H1 (cell line): Measurements from ENCODE around the gene CACNG5. TPM values are rescaled to one million over a fixed set of nuclear protein-coding genes. Genes with fewer than 3 reads are reported as not detected.

Experiments
- CTCF ChIA-PET: fragments of 300-600 bp; sonication (Branson Sonifier 250); formaldehyde crosslinking; loops from one replicate; lab custom pipeline; 2021; ENCODE audit not compliant: partially characterized antibody; lab: Charles Lee
- POLR2A ChIA-PET: fragments of 300-600 bp; sonication (Branson Sonifier 250); formaldehyde crosslinking; loops from one replicate; lab custom pipeline; 2021; ENCODE audit warnings: inconsistent platforms; ENCODE audit not compliant: partially characterized antibody; lab: Charles Lee
- DNase-seq, 2 experiments: peaks; one replicate each; pipeline versions ENCODE4 v3.0.0 to v3.0.0-alpha.2; 2010 to 2022; ENCODE audit warnings: low spot score in 2 of 2, low read depth in 1 of 2, mixed read lengths in 1 of 2
- FAIRE-seq: peaks from 2 replicates; lab custom pipeline; 2011; peaks lifted over from hg19 to GRCh38; lab: Jason Lieb, UNC
- H2AFZ ChIP-seq: 2 replicates; pipeline ENCODE4 v1.8.1; 2012; ENCODE audit warnings: low read length, inconsistent platforms
- H2AK5ac ChIP-seq: 2 replicates; pipeline ENCODE4 v1.6.1; 2013; ENCODE audit warnings: low read depth, low read length
- H2BK120ac ChIP-seq: replicated peaks from 2 replicates; pipeline ENCODE3; 2013; ENCODE audit warnings: low read depth, low read length, inconsistent platforms
- H2BK12ac ChIP-seq: 2 replicates; pipeline ENCODE4 v1.6.1; 2013; ENCODE audit warnings: low read depth, low read length
- H2BK15ac ChIP-seq: 2 replicates; pipeline ENCODE4 v1.6.1; 2013; ENCODE audit warnings: low read length
- H2BK20ac ChIP-seq: 2 replicates; pipeline ENCODE4 v1.6.1; 2013; ENCODE audit warnings: low read length
- H2BK5ac ChIP-seq: 2 replicates; pipeline ENCODE4 v1.6.1; 2013; ENCODE audit warnings: low read depth, low read length
- H3K14ac ChIP-seq: 2 replicates; pipeline ENCODE4 v1.6.1; 2013; ENCODE audit warnings: inconsistent platforms; ENCODE audit not compliant: insufficient read length
- H3K18ac ChIP-seq: 2 replicates; pipeline ENCODE4 v1.6.1; 2013; ENCODE audit warnings: low read length; ENCODE audit errors: extremely low read depth
- H3K23ac ChIP-seq: 2 replicates; pipeline ENCODE4 v1.6.1; 2013; ENCODE audit warnings: inconsistent platforms; ENCODE audit not compliant: insufficient read length
- H3K23me2 ChIP-seq: 2 replicates; pipeline ENCODE4 v1.6.1; 2013; ENCODE audit warnings: low read depth, low read length
- H3K27ac ChIP-seq: 2 replicates; pipeline ENCODE4 v1.6.1; 2011; ENCODE audit warnings: low read depth, low read length, inconsistent platforms
- H3K27me3 ChIP-seq, 4 experiments: replicated peaks in 1 of 4; 1 replicate in 1 of 4; 2 replicates in 3 of 4; pipeline versions ENCODE4 v1.6.1 to v1.8.1; 2011 to 2013; ENCODE audit warnings: low read length in 3 of 4, mild to moderate bottlenecking in 3 of 4, inconsistent platforms in 2 of 4, mixed read lengths in 2 of 4, moderate library complexity in 1 of 4; ENCODE audit not compliant: control insufficient read depth in 3 of 4, insufficient read depth in 3 of 4; ENCODE audit errors: extremely low read depth in 1 of 4
- H3K36me3 ChIP-seq, 4 experiments: 2 replicates each; pipeline versions ENCODE4 v1.6.1 to v1.8.1; 2011 to 2013; ENCODE audit warnings: mild to moderate bottlenecking in 4 of 4, low read length in 3 of 4, moderate library complexity in 2 of 4, control low read depth in 1 of 4, inconsistent platforms in 1 of 4; ENCODE audit not compliant: insufficient read depth in 4 of 4, control insufficient read depth in 2 of 4
- H3K4ac ChIP-seq: replicated peaks from 2 replicates; pipeline ENCODE3; 2013; ENCODE audit warnings: low read length, low read depth, mixed read lengths, inconsistent platforms; ENCODE audit not compliant: insufficient read length
- H3K4me1 ChIP-seq, 4 experiments: replicated peaks in 1 of 4; 1 replicate in 1 of 4; 2 replicates in 3 of 4; pipeline versions ENCODE4 v1.6.1 to v1.8.1; 2011 to 2013; ENCODE audit warnings: low read length in 3 of 4, inconsistent platforms in 2 of 4, mixed read lengths in 1 of 4; ENCODE audit not compliant: insufficient read depth in 4 of 4, control insufficient read depth in 3 of 4
- H3K4me2 ChIP-seq, 2 experiments: 2 replicates each; pipeline versions ENCODE4 v1.6.1 to v1.8.1; 2011 to 2013; ENCODE audit warnings: low read depth in 2 of 2, low read length in 2 of 2, control low read depth in 1 of 2, inconsistent platforms in 1 of 2, mild to moderate bottlenecking in 1 of 2; ENCODE audit not compliant: insufficient read depth in 1 of 2
- H3K4me3 ChIP-seq, 4 experiments: fragments of 200-600, 300-600 bp in 1 of 4; sonication (generic), shearing (Covaris generic), sonication (Bioruptor Twin) in 1 of 4; 2 replicates each; pipeline versions ENCODE4 v1.5.1 to v1.8.1; 2011 to 2016; ENCODE audit warnings: low read length in 4 of 4, low read depth in 3 of 4, control low read depth in 2 of 4, inconsistent platforms in 2 of 4, mild to moderate bottlenecking in 2 of 4, mixed read lengths in 1 of 4, moderate library complexity in 1 of 4; ENCODE audit not compliant: insufficient read depth in 2 of 4; ENCODE audit errors: extremely low read depth in 1 of 4
- H3K56ac ChIP-seq: replicated peaks from 2 replicates; pipeline ENCODE3; 2013; ENCODE audit warnings: low read depth, mild to moderate bottlenecking, mixed read lengths, low read length, inconsistent platforms; ENCODE audit not compliant: insufficient read length
- H3K79me1 ChIP-seq: 2 replicates; pipeline ENCODE4 v1.6.1; 2013; ENCODE audit warnings: low read depth, low read length, control low read depth
- H3K79me2 ChIP-seq, 2 experiments: 2 replicates each; pipeline versions ENCODE4 v1.6.1 to v1.8.1; 2012 to 2013; ENCODE audit warnings: low read length in 2 of 2, mild to moderate bottlenecking in 2 of 2, inconsistent platforms in 1 of 2; ENCODE audit not compliant: insufficient read depth in 2 of 2, control insufficient read depth in 1 of 2
- H3K9ac ChIP-seq, 4 experiments: replicated peaks in 1 of 4; 1 replicate in 1 of 4; 2 replicates in 3 of 4; pipeline versions ENCODE4 v1.6.1 to v1.8.1; 2011 to 2013; ENCODE audit warnings: low read depth in 3 of 4, low read length in 3 of 4, control low read depth in 2 of 4, mild to moderate bottlenecking in 2 of 4, moderate library complexity in 2 of 4, inconsistent platforms in 1 of 4; ENCODE audit errors: extremely low read depth in 1 of 4
- H3K9me3 ChIP-seq, 2 experiments: 2 replicates each; pipeline versions ENCODE4 v1.6.1 to v1.8.1; 2012 to 2013; ENCODE audit warnings: mild to moderate bottlenecking in 2 of 2, moderate library complexity in 2 of 2, control low read depth in 1 of 2, inconsistent platforms in 1 of 2, low read depth in 1 of 2, low read length in 1 of 2, mixed read lengths in 1 of 2; ENCODE audit not compliant: insufficient read depth in 2 of 2
- H4K20me1 ChIP-seq, 2 experiments: replicated peaks in 1 of 2; 2 replicates each; pipeline versions ENCODE3 to v1.8.1; 2011 to 2013; ENCODE audit warnings: inconsistent platforms in 2 of 2, low read length in 2 of 2, mild to moderate bottlenecking in 1 of 2; ENCODE audit not compliant: insufficient read depth in 2 of 2, control insufficient read depth in 1 of 2
- H4K5ac ChIP-seq: 2 replicates; pipeline ENCODE4 v1.6.1; 2013; ENCODE audit warnings: low read length, low read depth, mixed read lengths, inconsistent platforms; ENCODE audit not compliant: insufficient read length
- H4K8ac ChIP-seq: 2 replicates; pipeline ENCODE4 v1.8.0; 2013; ENCODE audit warnings: mild to moderate bottlenecking, moderate library complexity, low read length, inconsistent platforms; ENCODE audit not compliant: insufficient read depth; ENCODE audit errors: extremely low read depth
- H4K91ac ChIP-seq: replicated peaks from 2 replicates; pipeline ENCODE3; 2013; ENCODE audit warnings: low read length, mixed read lengths, inconsistent platforms; ENCODE audit not compliant: insufficient read length
- CBX5 ChIP-seq: fragments of 300-800, 300-1000 bp; sonication (generic); IDR thresholded peaks from 2 replicates; pipeline ENCODE4 v1.7.1; 2016; ENCODE audit warnings: antibody characterized with exemption, low read length, low read depth
- FOSL1 ChIP-seq: IDR thresholded peaks from 2 replicates; pipeline ENCODE4 v1.6.1; 2011; ENCODE audit warnings: mild to moderate bottlenecking, low read depth, low read length, moderate library complexity; ENCODE audit not compliant: insufficient read depth
- GABPA ChIP-seq: IDR thresholded peaks from 2 replicates; pipeline ENCODE4 v1.6.1; 2011; ENCODE audit warnings: mild to moderate bottlenecking, low read length, moderate library complexity, borderline replicate concordance; ENCODE audit not compliant: insufficient read depth
- PHF8 ChIP-seq: fragments of 200-600 bp; sonication (generic); conservative IDR thresholded peaks from 2 replicates; pipeline ENCODE4 v1.7.1; 2012; ENCODE audit warnings: low read depth, mild to moderate bottlenecking, inconsistent platforms, low read length, moderate library complexity
- RAD21 ChIP-seq, 2 experiments: IDR thresholded peaks in 1 of 2; conservative IDR thresholded peaks in 1 of 2; 2 replicates each; pipeline ENCODE4 v1.6.1; 2011; ENCODE audit warnings: low read depth in 2 of 2, low read length in 2 of 2, improper control_type of control experiment in 1 of 2, inconsistent platforms in 1 of 2, mild to moderate bottlenecking in 1 of 2, moderate library complexity in 1 of 2
- RXRA ChIP-seq: IDR thresholded peaks from 2 replicates; pipeline ENCODE4 v1.6.1; 2011; ENCODE audit warnings: low read depth, mild to moderate bottlenecking, low read length, moderate library complexity; ENCODE audit not compliant: insufficient read depth
- SP2 ChIP-seq: IDR thresholded peaks from 2 replicates; pipeline ENCODE4 v1.6.1; 2012; ENCODE audit warnings: mild to moderate bottlenecking, low read length, inconsistent platforms
- SRF ChIP-seq: IDR thresholded peaks from 2 replicates; pipeline ENCODE4 v1.6.1; 2011; ENCODE audit warnings: mild to moderate bottlenecking, low read depth, low read length, moderate library complexity
- WGBS, 2 experiments: shearing (Covaris generic) in 1 of 2; methylation state at CpG; one replicate each; pipeline versions ENCODE4 v1.1.6 to v1.1.7; 2013 to 2015; ENCODE audit warnings: low lambda C conversion rate in 2 of 2, mixed read lengths in 2 of 2, inconsistent platforms in 1 of 2, low coverage in 1 of 2, missing lambda C conversion rate in 1 of 2; ENCODE audit not compliant: insufficient replicate concordance in 2 of 2, insufficient coverage in 1 of 2, insufficient read length in 1 of 2; ENCODE audit errors: extremely low coverage in 1 of 2, missing lambda C conversion rate in 1 of 2; 5-methylcytosine and 5-hydroxymethylcytosine counted together
- polyA plus RNA-seq, 7 experiments: library from polyadenylated mRNA; depleted of rRNA in 3 of 7; stranded (reverse) in 5 of 7; unstranded in 2 of 7; fragments of >200 nt in 5 of 7; fragments of 200-250 nt in 2 of 7; gene quantifications; 1 replicate in 5 of 7; 2 replicates in 1 of 7; 4 replicates in 1 of 7; pipeline versions ENCODE4 v1.2.1 to v1.2.3, GENCODE V29; 2011 to 2013; ENCODE audit warnings: missing spikeins in 2 of 7, mixed read lengths in 2 of 7
- total RNA-seq: library from RNA; stranded (reverse); fragmentation: NEBNext Ultra II Directional; extraction: Animal tissue kit (Norgen Biotek cat#: 25700); gene quantifications from 2 replicates; pipeline ENCODE4 v1.2.1, GENCODE V29; 2021
- TF ChIP-seq, protein P1 (sequence below), 3 experiments: IDR thresholded peaks; 1 replicate in 2 of 3; 2 replicates in 1 of 3; pipeline versions ENCODE4 v1.5.1 to v1.6.1; 2011; ENCODE audit warnings: low read length in 3 of 3, mild to moderate bottlenecking in 3 of 3, inconsistent platforms in 2 of 3, low read depth in 1 of 3, moderate library complexity in 1 of 3; ENCODE audit not compliant: insufficient read depth in 1 of 3; ENCODE audit errors: control extremely low read depth in 1 of 3

The CACNG5 gene
- total and polyA plus RNA-seq, 2 of the 8 experiments (the other 6 are each of a cell fraction or from before 2014, with no cell fraction given) = 2.2 to 3.1 TPM

DNA sequence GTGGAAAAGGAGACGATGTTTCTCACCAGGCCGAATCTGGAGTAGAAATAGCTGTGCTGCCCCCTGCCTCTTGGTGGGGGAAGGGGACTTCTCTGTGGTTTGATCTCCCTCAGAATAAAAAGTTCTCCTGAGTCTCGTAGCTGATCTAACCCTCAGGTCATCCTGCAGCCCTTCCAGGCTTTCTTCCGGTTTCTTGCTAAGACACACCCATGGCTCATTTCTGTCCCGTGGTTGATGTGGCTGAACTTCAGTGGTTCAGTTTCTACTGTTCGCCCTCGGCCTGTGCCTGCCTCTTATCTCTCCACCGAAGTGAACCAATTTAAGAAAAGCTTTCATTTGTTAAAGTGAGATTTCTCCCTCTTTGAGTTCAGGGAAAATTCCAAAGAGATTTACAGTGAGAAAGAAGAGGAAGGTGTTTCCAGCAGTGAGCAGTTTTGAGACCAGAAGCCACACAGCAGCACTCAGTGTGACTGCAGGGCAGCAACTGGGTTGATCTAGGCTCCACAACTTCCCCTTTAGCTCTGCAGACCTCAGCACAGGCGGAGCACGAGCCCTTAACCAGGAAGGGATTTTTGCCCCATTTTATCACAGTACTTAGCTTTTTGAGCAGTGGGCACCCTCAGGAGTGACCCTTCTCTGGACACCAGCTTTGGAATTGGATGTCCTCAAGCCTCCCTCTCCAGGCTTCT, 34.9 kb upstream of the CACNG5 start:
- no peak overlapping the region for H3K9ac ChIP-seq
- no peak overlapping the region for H3K56ac ChIP-seq
- H3K9me3 ChIP-seq = peaks cover 0 to 2% of the 10 kb centered on the region in 2 experiments; a peak in 1 of 4 replicates
- no peak overlapping the region for H2BK12ac ChIP-seq
- no peak overlapping the region for H4K8ac ChIP-seq
- no peak overlapping the region for H4K5ac ChIP-seq
- 83% methylated on average over 10 of the region's 10 CpGs; no CpG with 5 or more reads in 1 of the 2 experiments for WGBS, 2 experiments
- H3K4ac ChIP-seq = no peak overlapping the region
- H2BK20ac ChIP-seq = 0 out of 2 replicates have a peak overlapping the region, but pooled peaks have one; percentile 13
- no peaks in the 10 kb centered on the region for H3K36me3 ChIP-seq
- no peak overlapping the region for H2AK5ac ChIP-seq
- no peaks in the 10 kb centered on the region for H3K79me1 ChIP-seq
- no peak overlapping the region for H3K14ac ChIP-seq
- H3K4me3 ChIP-seq = no peak overlapping the region
- no peak overlapping the region for H3K18ac ChIP-seq
- no peak for DNase-seq
- H2AFZ ChIP-seq = no peak overlapping the region
- CTCF ChIA-PET = interaction anchor here (0.7 to 1.7 kb wide), 8 partner anchors 13 to 77 kb away, joined by 3 to 6 read pairs (median 4); no protein-coding TSS in a partner anchor
- H3K79me2 ChIP-seq = no peaks in the 10 kb centered on the region
- no peak overlapping the region for H2BK5ac ChIP-seq
- H3K27me3 ChIP-seq = no peaks in the 10 kb centered on the region
- H4K91ac ChIP-seq = no peak overlapping the region
- FAIRE-seq = no peak
- H4K20me1 ChIP-seq = no peaks in the 10 kb centered on the region
- H3K23me2 ChIP-seq = peaks cover 5% of the 10 kb centered on the region
- no peak overlapping the region for H3K4me2 ChIP-seq
- H2BK120ac ChIP-seq = no peak overlapping the region
- peaks cover 9 to 17% (median 13%) of the 10 kb centered on the region in 4 experiments for H3K4me1 ChIP-seq
- POLR2A ChIA-PET = interaction anchor here (1.1 to 1.2 kb wide), 2 partner anchors 23 to 66 kb away, joined by 3 read pairs; no protein-coding TSS in a partner anchor
- no peak overlapping the region for H3K23ac ChIP-seq
- no peak overlapping the region for H3K27ac ChIP-seq
- H2BK15ac ChIP-seq = no peak overlapping the region
- TF ChIP-seq, protein P1, sequence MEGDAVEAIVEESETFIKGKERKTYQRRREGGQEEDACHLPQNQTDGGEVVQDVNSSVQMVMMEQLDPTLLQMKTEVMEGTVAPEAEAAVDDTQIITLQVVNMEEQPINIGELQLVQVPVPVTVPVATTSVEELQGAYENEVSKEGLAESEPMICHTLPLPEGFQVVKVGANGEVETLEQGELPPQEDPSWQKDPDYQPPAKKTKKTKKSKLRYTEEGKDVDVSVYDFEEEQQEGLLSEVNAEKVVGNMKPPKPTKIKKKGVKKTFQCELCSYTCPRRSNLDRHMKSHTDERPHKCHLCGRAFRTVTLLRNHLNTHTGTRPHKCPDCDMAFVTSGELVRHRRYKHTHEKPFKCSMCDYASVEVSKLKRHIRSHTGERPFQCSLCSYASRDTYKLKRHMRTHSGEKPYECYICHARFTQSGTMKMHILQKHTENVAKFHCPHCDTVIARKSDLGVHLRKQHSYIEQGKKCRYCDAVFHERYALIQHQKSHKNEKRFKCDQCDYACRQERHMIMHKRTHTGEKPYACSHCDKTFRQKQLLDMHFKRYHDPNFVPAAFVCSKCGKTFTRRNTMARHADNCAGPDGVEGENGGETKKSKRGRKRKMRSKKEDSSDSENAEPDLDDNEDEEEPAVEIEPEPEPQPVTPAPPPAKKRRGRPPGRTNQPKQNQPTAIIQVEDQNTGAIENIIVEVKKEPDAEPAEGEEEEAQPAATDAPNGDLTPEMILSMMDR (IDR thresholded peaks at IDR 0.05; ENCODE audit: control extremely low read depth in 1 of 3, insufficient read depth in 1 of 3, low read depth in 1 of 3, low read length in 3 of 3) = peak in 1 of 3 experiments; percentile 13; a peak in 1 of 4 replicates
- TF ChIP-seq RAD21 (IDR thresholded peaks at IDR 0.05 in 1 of 2, conservative IDR thresholded peaks at IDR 0.05 in 1 of 2; ENCODE audit: low read depth in 2 of 2, low read length in 2 of 2) = peak in 1 of 2 experiments; percentile 26; a peak in 2 of 4 replicates
- no peak for TF ChIP-seq SRF
- no peak for TF ChIP-seq RXRA
- no peak for TF ChIP-seq FOSL1
- TF ChIP-seq GABPA = no peak
- TF ChIP-seq CBX5 = no peak
- TF ChIP-seq SP2 = no peak
- no peak for TF ChIP-seq PHF8
